ENCODE results near the gene SYK.

- TF ChIP-seq, protein P1, sequence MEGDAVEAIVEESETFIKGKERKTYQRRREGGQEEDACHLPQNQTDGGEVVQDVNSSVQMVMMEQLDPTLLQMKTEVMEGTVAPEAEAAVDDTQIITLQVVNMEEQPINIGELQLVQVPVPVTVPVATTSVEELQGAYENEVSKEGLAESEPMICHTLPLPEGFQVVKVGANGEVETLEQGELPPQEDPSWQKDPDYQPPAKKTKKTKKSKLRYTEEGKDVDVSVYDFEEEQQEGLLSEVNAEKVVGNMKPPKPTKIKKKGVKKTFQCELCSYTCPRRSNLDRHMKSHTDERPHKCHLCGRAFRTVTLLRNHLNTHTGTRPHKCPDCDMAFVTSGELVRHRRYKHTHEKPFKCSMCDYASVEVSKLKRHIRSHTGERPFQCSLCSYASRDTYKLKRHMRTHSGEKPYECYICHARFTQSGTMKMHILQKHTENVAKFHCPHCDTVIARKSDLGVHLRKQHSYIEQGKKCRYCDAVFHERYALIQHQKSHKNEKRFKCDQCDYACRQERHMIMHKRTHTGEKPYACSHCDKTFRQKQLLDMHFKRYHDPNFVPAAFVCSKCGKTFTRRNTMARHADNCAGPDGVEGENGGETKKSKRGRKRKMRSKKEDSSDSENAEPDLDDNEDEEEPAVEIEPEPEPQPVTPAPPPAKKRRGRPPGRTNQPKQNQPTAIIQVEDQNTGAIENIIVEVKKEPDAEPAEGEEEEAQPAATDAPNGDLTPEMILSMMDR (IDR thresholded peaks at IDR 0.05): no peak
- no peak for TF ChIP-seq EZH2phosphoT487 (IDR thresholded peaks at IDR 0.05)
- no peak for TF ChIP-seq EZH2 (IDR thresholded peaks at IDR 0.05)
Measured at GRCh38 chr9:90770927-90771326, 30.7 kb upstream of the SYK start.
